Measurements from ENCODE around the gene SP7.

DNA sequence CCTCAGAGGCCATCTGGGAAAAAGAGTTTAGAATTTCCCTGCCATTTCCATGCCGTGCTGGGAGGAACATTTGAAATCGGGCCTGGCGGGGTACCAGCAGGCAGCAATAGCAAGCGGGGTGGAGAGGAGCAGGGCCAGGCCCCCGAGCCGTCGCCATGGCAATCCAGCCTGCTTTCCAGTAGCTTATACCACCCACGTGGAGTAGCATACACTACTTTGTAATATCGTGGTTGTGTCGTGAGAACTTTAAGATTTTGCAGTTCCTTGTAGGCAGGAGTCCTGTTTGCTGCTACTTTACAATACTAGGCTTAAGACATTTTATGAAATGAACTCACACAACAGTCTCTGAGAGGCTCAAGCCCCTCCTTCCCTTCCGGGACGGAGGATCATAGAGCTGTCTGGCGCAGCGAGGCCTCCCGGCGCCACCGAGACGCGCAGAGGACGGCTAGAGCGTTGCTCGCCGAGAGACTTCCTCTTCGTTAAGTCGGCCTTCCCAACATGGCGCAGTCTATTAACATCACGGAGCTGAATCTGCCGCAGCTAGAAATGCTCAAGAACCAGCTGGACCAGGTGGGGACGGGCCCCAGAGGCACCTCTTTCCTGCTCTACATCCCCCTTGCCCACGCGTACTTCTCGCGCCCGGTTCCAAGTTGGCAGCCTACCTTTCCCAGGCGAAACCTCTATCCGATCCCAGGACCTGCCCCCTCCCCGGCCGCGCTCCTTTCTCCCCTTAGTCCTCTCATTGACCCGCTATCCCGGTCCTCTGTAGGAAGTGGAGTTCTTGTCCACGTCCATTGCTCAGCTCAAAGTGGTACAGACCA is 40.9 kb downstream of the SP7 start, which contains the start of gene PFDN5:
- TF ChIP-seq POLR2AphosphoS5 (IDR thresholded peaks at IDR 0.05; ENCODE audit: low read depth, low read length) (peak; percentile 87), TAF1 (IDR thresholded peaks at IDR 0.05; ENCODE audit: borderline replicate concordance, insufficient read depth, low read length) (peak; percentile 96), FOXP2 (optimal IDR thresholded peaks at IDR 0.05; ENCODE audit: borderline replicate concordance, extremely low read depth, extremely low read length, insufficient read depth) (peak; percentile 54), SIN3A (IDR thresholded peaks at IDR 0.05; ENCODE audit: borderline replicate concordance, insufficient read depth, low read length) (peak; percentile 61; the same call in 1 of the 2 replicates)
- TF ChIP-seq, protein P1, sequence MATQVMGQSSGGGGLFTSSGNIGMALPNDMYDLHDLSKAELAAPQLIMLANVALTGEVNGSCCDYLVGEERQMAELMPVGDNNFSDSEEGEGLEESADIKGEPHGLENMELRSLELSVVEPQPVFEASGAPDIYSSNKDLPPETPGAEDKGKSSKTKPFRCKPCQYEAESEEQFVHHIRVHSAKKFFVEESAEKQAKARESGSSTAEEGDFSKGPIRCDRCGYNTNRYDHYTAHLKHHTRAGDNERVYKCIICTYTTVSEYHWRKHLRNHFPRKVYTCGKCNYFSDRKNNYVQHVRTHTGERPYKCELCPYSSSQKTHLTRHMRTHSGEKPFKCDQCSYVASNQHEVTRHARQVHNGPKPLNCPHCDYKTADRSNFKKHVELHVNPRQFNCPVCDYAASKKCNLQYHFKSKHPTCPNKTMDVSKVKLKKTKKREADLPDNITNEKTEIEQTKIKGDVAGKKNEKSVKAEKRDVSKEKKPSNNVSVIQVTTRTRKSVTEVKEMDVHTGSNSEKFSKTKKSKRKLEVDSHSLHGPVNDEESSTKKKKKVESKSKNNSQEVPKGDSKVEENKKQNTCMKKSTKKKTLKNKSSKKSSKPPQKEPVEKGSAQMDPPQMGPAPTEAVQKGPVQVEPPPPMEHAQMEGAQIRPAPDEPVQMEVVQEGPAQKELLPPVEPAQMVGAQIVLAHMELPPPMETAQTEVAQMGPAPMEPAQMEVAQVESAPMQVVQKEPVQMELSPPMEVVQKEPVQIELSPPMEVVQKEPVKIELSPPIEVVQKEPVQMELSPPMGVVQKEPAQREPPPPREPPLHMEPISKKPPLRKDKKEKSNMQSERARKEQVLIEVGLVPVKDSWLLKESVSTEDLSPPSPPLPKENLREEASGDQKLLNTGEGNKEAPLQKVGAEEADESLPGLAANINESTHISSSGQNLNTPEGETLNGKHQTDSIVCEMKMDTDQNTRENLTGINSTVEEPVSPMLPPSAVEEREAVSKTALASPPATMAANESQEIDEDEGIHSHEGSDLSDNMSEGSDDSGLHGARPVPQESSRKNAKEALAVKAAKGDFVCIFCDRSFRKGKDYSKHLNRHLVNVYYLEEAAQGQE (IDR thresholded peaks at IDR 0.05; ENCODE audit: insufficient read depth in 1 of 2, low read depth in 2 of 2, low read length in 2 of 2), result peak; percentile 14 to 56; a peak in 1 of 4 replicates
